GM10266 (cell line): ENCODE measurements around the gene PTPRR.

Experiments used
- DNase-seq: peaks from one replicate; pipeline ENCODE4 v3.0.0; 2012; ENCODE audit errors: extremely low spot score
- CTCF ChIP-seq: IDR thresholded peaks from 2 replicates; pipeline ENCODE4 v1.5.1; 2012; ENCODE audit warnings: mild to moderate bottlenecking, low read depth; ENCODE audit not compliant: control insufficient read depth, insufficient read depth; ENCODE audit errors: missing control alignments

Gene PTPRR

GRCh38 chr12:70920251-70920851, at the start of gene PTPRR:
Gene PTPRR, minus strand, starts transcription at chr12:70920738. Its CDS starts 348 bp downstream, at chr12:70920390.
- no peak for TF ChIP-seq CTCF
- DNase-seq: no peak

- no peak for DNase-seq
- no peak for TF ChIP-seq CTCF
Measured at GRCh38 chr12:70966996-70967790, 46.7 kb upstream of the PTPRR start.

GRCh38 chr12:70966046-70966445, 45.5 kb upstream of the PTPRR start:
- no peak for TF ChIP-seq CTCF
- DNase-seq: no peak

GRCh38 chr12:70964867-70965510, 44.5 kb upstream of the PTPRR start:
- no peak for TF ChIP-seq CTCF

GRCh38 chr12:70963081-70963660, 42.6 kb upstream of the PTPRR start:
- DNase-seq: no peak
- TF ChIP-seq CTCF: no peak

More at GRCh38 chr12:70964867-70965510, 44.5 kb upstream of the PTPRR start:
- no peak for DNase-seq

GRCh38 chr12:70962226-70962794, 41.8 kb upstream of the PTPRR start:
- no peak for TF ChIP-seq CTCF
- no peak for DNase-seq
